Left lung (tissue), 10 donors: ENCODE results near the gene MYBPC3. TPM values are rescaled to one million over a fixed set of nuclear protein-coding genes. Genes with fewer than 3 reads are reported as not detected.

Experiments used
- ATAC-seq: fragments of 200-7000 bp; cut with Tn5 transposase; one replicate; pipeline ENCODE4 v1.9.1; 2020; ENCODE audit warnings: moderate library complexity
- DNase-seq, 4 donors: peaks; one replicate each; pipeline ENCODE4 v3.0.0-alpha.2; 2013 to 2020
- H3K27ac ChIP-seq, 2 donors: fragments of 200-600 bp; sonication (generic) in 1 of 2; one replicate each; pipeline versions ENCODE4 v1.5.0 to v1.8.0; 2020 to 2021
- H3K27me3 ChIP-seq, 2 donors: fragments of 200-600 bp; sonication (generic) in 1 of 2; one replicate each; pipeline versions ENCODE4 v1.5.0 to v1.8.0; 2020 to 2021
- H3K36me3 ChIP-seq, 2 donors: fragments of 200-600 bp; sonication (generic) in 1 of 2; one replicate each; pipeline versions ENCODE4 v1.5.0 to v1.8.0; 2020 to 2021
- H3K4me1 ChIP-seq, 2 donors: fragments of 200-600 bp; one replicate each; pipeline ENCODE4 v1.8.0; 2021
- H3K4me3 ChIP-seq, 2 donors: fragments of 200-600 bp; sonication (generic) in 1 of 2; one replicate each; pipeline versions ENCODE4 v1.5.0 to v1.8.0; 2020 to 2021; ENCODE audit warnings: mild to moderate bottlenecking in 1 of 2
- H3K9me3 ChIP-seq, 2 donors: fragments of 200-600 bp; sonication (generic) in 1 of 2; one replicate each; pipeline versions ENCODE4 v1.5.0 to v1.8.0; 2020 to 2021
- intact Hi-C, 2 donors: fragments of 100-400 bp; cut with DNase I; formaldehyde crosslinking; loops; one replicate each; pipeline versions ENCODE4 v1.11.2 to v1.14.2; 2022
- polyA plus RNA-seq, 6 donors: library from polyadenylated mRNA; unstranded; fragments of 120-200 nt; gene quantifications; one replicate each; pipeline ENCODE4 v1.2.1, GENCODE V29; 2013; ENCODE audit not compliant: insufficient read length in 6 of 6
- total RNA-seq, 2 donors: library from RNA; stranded (reverse); fragmentation: NEBNext Ultra II Directional; extraction: Animal tissue kit (Norgen Biotek cat#: 25700); gene quantifications; one replicate each; pipeline ENCODE4 v1.2.1, GENCODE V29; 2021
- TF ChIP-seq, protein P1 (sequence below), 2 donors: fragments of 200-600 bp; sonication (generic) in 1 of 2; IDR thresholded peaks; one replicate each; pipeline versions ENCODE4 v1.5.0 to v1.8.0; 2021; ENCODE audit warnings: antibody characterized with exemption in 2 of 2
- donor health status: DM: no; HTN: yes; CAD: no.
- donor health status: DM: no; HTN: no; CAD: no.

Gene MYBPC3
- total and polyA plus RNA-seq, 8 donors, result 0.06 to 2.0 (median 0.25) TPM; not detected in 3

DNA sequence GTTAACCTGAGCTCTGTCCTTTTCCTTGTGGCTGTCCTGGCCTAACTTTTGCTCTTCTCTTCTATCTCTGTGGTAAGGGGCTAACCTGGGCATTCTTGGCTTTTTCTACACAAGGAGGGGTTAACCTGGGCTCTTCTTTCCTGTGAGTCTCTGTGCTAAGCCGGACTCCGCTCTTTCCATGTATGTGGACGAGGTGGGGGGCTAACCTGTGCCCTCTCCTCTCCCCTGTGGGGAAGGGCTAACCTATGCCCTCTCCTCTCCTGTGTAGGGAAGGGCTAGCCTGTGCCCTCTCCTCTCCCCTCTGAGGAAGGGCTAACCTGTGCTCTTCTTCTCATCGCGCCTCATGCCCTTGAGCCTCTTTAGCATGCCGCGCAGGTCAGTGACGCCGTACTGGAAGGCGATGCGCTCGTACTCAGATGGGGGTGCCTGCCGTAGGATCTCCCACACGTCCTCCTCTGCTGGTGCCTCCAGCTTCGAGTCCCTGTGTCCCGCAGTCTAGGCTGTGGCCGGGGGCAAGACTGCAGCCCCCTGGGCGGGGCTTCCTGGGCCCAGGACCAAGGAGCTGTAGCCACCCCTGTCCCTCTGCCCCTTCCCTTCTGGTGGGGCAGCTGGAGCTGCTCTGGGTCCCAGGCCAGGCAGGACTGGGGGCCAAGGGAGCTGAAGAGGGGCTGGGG is 6.5 kb downstream of the MYBPC3 start:
- Histone ChIP-seq H3K36me3 (peaks cover 0 to 41% of the 10 kb centered on the region in 2 donors), H3K9me3 (no peaks in the 10 kb centered on the region), H3K27me3 (no peaks in the 10 kb centered on the region), H3K4me1 (no peaks in the 10 kb centered on the region), H3K4me3 (no peak overlapping the region), H3K27ac (no peak overlapping the region)
- TF ChIP-seq, protein P1, sequence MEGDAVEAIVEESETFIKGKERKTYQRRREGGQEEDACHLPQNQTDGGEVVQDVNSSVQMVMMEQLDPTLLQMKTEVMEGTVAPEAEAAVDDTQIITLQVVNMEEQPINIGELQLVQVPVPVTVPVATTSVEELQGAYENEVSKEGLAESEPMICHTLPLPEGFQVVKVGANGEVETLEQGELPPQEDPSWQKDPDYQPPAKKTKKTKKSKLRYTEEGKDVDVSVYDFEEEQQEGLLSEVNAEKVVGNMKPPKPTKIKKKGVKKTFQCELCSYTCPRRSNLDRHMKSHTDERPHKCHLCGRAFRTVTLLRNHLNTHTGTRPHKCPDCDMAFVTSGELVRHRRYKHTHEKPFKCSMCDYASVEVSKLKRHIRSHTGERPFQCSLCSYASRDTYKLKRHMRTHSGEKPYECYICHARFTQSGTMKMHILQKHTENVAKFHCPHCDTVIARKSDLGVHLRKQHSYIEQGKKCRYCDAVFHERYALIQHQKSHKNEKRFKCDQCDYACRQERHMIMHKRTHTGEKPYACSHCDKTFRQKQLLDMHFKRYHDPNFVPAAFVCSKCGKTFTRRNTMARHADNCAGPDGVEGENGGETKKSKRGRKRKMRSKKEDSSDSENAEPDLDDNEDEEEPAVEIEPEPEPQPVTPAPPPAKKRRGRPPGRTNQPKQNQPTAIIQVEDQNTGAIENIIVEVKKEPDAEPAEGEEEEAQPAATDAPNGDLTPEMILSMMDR (IDR thresholded peaks at IDR 0.05), result no peak
- ATAC-seq (no peak), DNase-seq (no peak)
- intact Hi-C loops, result no loop called here

DNA sequence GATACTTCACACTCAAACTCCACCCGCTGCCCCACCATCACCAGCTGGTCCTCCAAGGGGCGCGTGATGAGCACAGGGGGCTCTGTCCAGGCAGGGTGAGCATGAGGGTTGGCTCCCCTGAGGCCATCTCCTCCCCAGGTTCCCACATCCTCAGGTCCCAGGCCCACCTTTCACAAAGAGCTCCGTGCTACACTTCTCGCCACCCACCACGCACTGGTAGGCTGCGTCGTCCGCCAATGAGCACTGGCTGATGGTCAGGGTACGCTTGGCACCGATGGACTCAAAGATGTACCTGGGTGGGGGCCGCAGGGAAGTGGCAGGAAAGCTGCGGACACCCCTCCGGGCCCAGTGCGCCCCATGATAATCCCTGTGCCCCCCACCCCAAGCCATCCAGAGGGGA is 9.6 kb downstream of the MYBPC3 start:
- Histone ChIP-seq H3K27ac (no peak overlapping the region), H3K4me1 (no peaks in the 10 kb centered on the region), H3K27me3 (no peaks in the 10 kb centered on the region), H3K36me3 (peaks cover 0 to 54% of the 10 kb centered on the region in 2 donors), H3K4me3 (no peak overlapping the region), H3K9me3 (no peaks in the 10 kb centered on the region)
- ATAC-seq, result no peak
- DNase-seq, result no peak
- TF ChIP-seq, protein P1 (IDR thresholded peaks at IDR 0.05), result no peak
- intact Hi-C loops, result no loop called here

DNA sequence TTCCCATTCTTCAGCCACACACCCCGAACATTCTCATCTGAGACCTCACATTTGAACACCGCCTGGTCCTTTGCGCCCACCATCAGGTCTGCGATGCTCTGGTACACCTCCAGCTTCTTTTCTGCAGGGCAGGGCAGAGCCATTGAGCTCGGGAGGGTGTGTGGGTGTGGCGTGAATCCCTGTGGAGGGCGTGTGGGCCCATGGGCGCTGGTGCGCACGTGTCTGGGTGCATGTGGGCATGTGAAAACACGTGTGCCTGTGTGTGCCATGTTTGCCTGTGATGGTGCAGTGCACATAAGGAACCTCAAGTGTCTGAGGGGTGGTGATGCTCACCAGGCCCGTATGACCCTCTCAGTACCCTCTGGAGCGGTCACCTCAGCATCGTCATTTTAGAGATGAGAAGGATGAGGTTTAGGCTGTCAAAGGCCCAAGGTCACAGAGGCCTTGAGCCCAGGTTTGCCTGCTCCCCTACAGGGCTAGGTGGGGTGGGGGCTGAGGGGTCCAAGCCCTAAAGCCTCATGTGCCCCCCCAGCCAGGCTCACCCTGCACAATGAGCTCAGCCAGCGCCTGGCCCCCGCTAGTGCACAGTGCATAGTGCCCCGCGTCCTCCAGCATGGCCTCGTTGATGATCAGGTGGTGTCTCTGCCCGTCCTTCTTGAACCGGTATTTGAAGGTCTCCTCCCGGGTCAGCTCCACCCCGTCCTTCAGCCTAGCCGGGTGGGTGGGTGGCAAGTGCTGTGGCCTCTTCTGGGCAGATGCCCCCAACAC is 10.3 kb downstream of the MYBPC3 start:
- Histone ChIP-seq H3K27ac (no peak overlapping the region), H3K36me3 (peaks cover 0 to 49% of the 10 kb centered on the region in 2 donors), H3K9me3 (no peaks in the 10 kb centered on the region), H3K4me1 (no peaks in the 10 kb centered on the region), H3K27me3 (no peaks in the 10 kb centered on the region), H3K4me3 (no peak overlapping the region)
- intact Hi-C loops, result no loop called here
- ATAC-seq, result no peak
- DNase-seq, result no peak
- TF ChIP-seq, protein P1 (IDR thresholded peaks at IDR 0.05), result no peak

DNA sequence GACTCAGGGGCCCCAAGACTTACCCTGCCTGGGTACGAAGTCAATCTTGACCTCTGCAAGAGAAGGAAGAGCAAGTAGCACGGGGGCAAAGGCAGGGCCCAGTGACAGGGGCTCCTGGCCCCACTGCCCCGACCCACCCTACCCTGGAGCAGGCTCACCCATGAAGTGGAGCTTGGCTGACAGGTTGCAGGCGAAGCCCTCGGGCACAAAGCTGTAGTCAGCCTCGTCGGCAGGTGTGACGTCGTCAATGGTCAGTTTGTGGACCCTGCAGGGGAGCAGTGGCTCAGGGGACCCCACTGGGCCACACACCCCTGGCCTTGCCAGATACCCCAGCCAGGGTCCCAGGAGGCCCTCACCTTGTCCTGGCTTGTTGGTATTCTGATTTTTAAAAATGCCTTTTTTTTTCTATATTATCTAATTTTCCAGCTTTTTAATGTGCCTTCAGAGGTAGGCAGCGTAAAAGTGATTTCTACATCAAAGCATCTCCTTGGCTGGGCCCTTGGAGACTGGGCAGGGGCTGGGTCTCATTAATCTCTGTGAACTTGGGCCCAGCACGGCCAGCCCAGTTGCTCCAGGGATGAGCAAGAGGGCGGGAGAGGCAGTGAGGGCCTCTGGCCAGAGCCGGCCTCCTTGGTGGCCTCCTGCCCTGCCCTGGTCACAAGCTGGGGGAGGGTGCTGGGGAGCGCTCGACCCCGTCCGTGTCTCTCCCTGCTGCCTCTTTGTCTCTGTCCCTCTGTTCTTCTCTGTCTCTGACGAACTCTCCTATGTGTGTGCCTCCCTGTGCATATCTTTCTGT is 11.3 kb downstream of the MYBPC3 start:
- TF ChIP-seq, protein P1 (IDR thresholded peaks at IDR 0.05), result no peak
- DNase-seq (no peak), ATAC-seq (no peak)
- no peaks in the 10 kb centered on the region for H3K4me1 ChIP-seq
- H3K36me3 ChIP-seq, result peaks cover 0 to 40% of the 10 kb centered on the region in 2 donors
- H3K9me3 ChIP-seq, result no peaks in the 10 kb centered on the region
- no peaks in the 10 kb centered on the region for H3K27me3 ChIP-seq
- H3K27ac ChIP-seq, result no peak overlapping the region
- intact Hi-C loops, result no loop called here
- H3K4me3 ChIP-seq, result no peak overlapping the region

DNA sequence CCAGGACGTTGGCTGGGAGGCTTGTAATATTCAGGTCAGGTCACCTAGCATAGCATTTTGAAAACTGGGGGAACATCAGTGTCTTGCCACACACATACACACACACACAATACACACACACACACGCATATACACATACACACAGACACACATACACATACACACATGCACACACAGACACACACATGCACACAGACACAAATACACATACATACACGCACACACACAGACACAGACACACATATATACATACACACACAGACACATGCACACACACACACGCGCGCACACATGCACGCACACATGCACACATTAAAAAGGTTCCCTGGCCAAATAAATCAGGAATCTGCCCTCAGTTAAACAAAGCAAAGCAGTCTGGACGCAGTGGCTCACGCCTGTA is 12.5 kb downstream of the MYBPC3 start:
- Histone ChIP-seq H3K27me3 (no peaks in the 10 kb centered on the region), H3K4me1 (no peaks in the 10 kb centered on the region), H3K27ac (no peak overlapping the region), H3K36me3 (peaks cover 0 to 39% of the 10 kb centered on the region in 2 donors), H3K4me3 (no peak overlapping the region), H3K9me3 (no peaks in the 10 kb centered on the region)
- intact Hi-C loops, result no loop called here
- ATAC-seq (no peak), DNase-seq (no peak)
- TF ChIP-seq, protein P1 (IDR thresholded peaks at IDR 0.05), result no peak
